HL-60 (cell line): ENCODE measurements around the gene GCNA.
A peak's percentile ranks its signal among the peaks of the same experiment; 100 is the strongest.

Experiments
- DNase-seq, 2 experiments: peaks; one replicate each; pipeline ENCODE4 v3.0.0-alpha.2; 2010 to 2020; ENCODE audit warnings: low read depth in 1 of 2, low spot score in 1 of 2
- H3K27ac ChIP-seq: fragments of 250-450 bp; sonication (Bioruptor Pico); replicated peaks from 2 replicates; pipeline ENCODE4 v1.5.1; 2020; ENCODE audit warnings: mild to moderate bottlenecking, moderate library complexity
- H3K27me3 ChIP-seq: fragments of 250-450 bp; sonication (Bioruptor Pico); 2 replicates; pipeline ENCODE4 v1.5.1; 2021; ENCODE audit warnings: mild to moderate bottlenecking, moderate library complexity; ENCODE audit not compliant: insufficient read depth, poor library complexity, severe bottlenecking
- H3K4me3 ChIP-seq: replicated peaks from 2 replicates; pipeline ENCODE4 v1.5.1; 2011; ENCODE audit warnings: mild to moderate bottlenecking, control low read depth, low read length; ENCODE audit not compliant: insufficient read depth
- GABPA ChIP-seq: IDR thresholded peaks from 2 replicates; pipeline ENCODE4 v1.6.1; 2012; ENCODE audit warnings: low read depth
- POLR2AphosphoS5 ChIP-seq: IDR thresholded peaks from 2 replicates; pipeline ENCODE4 v1.6.1; 2012; ENCODE audit warnings: low read depth
- REST ChIP-seq: IDR thresholded peaks from 2 replicates; pipeline ENCODE4 v1.6.1; 2012; ENCODE audit warnings: low read depth; ENCODE audit not compliant: insufficient replicate concordance
- SPI1 ChIP-seq: IDR thresholded peaks from 2 replicates; pipeline ENCODE4 v1.6.1; 2012; ENCODE audit warnings: low read depth, mild to moderate bottlenecking, borderline replicate concordance
- TF ChIP-seq, protein P1 (sequence below): IDR thresholded peaks from one replicate; pipeline ENCODE4 v1.5.1; 2011; ENCODE audit warnings: low read length, control low read depth, inconsistent platforms; ENCODE audit not compliant: insufficient read depth

The GCNA gene

DNA sequence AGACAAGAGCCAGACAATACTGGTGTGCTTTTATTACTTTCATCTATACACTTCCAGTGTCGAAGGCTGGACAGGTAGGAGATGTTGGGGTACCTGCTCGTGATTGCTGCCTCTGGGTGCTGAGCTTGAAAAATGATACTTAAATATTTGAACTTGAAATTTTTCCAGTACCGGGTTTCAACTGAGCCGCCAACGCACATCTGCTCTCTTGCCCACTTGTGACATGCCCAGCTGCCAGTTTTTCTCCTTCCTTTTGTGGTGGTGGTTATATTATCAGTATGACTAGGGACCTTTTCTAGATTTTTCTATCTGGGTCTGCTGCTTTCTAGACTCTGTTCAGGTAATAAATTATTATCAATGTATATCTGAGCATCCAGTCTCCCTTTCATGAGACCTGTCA lies 42.0 kb upstream of the GCNA start:
- Histone ChIP-seq H3K27me3 (no peaks in the 10 kb centered on the region), H3K27ac (no peak overlapping the region), H3K4me3 (peak overlapping the region; percentile 59)
- DNase-seq: no peak
- no peak for TF ChIP-seq GABPA
- TF ChIP-seq, protein P1, sequence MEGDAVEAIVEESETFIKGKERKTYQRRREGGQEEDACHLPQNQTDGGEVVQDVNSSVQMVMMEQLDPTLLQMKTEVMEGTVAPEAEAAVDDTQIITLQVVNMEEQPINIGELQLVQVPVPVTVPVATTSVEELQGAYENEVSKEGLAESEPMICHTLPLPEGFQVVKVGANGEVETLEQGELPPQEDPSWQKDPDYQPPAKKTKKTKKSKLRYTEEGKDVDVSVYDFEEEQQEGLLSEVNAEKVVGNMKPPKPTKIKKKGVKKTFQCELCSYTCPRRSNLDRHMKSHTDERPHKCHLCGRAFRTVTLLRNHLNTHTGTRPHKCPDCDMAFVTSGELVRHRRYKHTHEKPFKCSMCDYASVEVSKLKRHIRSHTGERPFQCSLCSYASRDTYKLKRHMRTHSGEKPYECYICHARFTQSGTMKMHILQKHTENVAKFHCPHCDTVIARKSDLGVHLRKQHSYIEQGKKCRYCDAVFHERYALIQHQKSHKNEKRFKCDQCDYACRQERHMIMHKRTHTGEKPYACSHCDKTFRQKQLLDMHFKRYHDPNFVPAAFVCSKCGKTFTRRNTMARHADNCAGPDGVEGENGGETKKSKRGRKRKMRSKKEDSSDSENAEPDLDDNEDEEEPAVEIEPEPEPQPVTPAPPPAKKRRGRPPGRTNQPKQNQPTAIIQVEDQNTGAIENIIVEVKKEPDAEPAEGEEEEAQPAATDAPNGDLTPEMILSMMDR: no peak
- TF ChIP-seq REST: no peak
- TF ChIP-seq POLR2AphosphoS5: no peak
- TF ChIP-seq SPI1: no peak

DNA sequence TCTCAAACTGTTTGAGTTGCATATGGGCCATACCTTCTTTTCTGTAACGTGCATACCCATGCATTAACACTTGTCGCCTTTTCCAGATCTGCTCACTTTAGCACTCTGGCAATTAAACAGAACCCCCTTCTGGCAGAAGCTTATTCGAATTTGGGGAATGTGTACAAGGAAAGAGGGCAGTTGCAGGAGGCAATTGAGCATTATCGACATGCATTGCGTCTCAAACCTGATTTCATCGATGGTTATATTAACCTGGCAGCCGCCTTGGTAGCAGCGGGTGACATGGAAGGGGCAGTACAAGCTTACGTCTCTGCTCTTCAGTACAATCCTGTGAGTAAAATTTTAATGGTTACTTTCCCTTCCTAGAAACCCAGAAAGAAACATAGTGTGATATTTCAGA lies 40.5 kb upstream of the GCNA start:
- H3K4me3 ChIP-seq: no peak overlapping the region
- no peak overlapping the region for H3K27ac ChIP-seq
- H3K27me3 ChIP-seq: no peaks in the 10 kb centered on the region
- no peak for TF ChIP-seq GABPA
- no peak for TF ChIP-seq REST
- TF ChIP-seq POLR2AphosphoS5: no peak
- TF ChIP-seq SPI1: no peak
- TF ChIP-seq, protein P1: no peak
- no peak for DNase-seq

DNA sequence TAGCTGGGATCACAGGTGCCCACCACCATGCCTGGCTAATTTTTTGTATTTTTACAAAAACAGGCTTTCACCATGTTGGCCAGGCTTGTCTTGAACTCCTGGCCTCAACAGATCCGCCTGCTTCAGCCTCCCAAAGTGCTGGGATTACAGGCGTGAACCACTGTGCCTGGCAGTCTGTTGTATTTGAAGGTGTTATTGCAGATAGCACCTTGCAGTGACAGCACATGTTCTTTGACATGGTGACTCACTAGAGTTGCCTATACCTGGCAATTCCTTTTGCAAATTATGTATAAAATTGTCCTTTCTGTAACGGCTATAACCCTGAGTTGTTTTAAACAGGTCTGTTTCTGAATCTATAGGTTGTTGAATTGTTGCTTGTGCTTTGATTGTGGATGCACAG lies 37.4 kb upstream of the GCNA start:
- Histone ChIP-seq H3K27ac (peak overlapping the region; percentile 47), H3K4me3 (no peak overlapping the region), H3K27me3 (no peaks in the 10 kb centered on the region)
- TF ChIP-seq, protein P1: no peak
- TF ChIP-seq GABPA (no peak), REST (no peak), SPI1 (no peak), POLR2AphosphoS5 (no peak)
- no peak for DNase-seq
